ENCODE data around the gene TGFBI. TPM values are rescaled to one million over a fixed set of nuclear protein-coding genes. Genes with fewer than 3 reads are reported as not detected.

Gene TGFBI
- total RNA-seq, 1 experiment from 2014 or later: 142 TPM

DNA sequence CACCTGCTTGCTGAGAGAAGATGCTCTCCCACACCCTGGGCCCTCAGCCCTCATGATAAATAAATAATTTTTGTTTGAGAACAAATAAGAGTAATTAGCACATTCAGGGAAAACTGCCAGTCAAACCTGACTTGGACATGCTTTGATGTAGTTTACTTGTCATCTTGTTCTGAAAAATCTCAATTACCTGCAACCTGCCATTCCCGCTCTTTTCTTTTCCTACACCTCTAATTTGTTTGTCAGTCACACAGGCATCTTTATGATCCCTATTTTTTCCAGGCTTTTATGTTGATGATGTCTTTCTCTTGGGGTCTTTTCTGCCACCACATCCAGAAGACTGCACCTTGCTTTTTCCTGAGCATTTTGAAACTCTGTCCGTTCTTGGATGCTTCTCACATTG lies 28.6 kb upstream of the TGFBI start:
- intact Hi-C loops (cut with micrococcal nuclease; ENCODE audit: unreplicated experiment): no loop called here
- Mint-ChIP-seq H3K4me3 (ENCODE audit: unreplicated experiment) (no peak overlapping the region), H3K4me1 (ENCODE audit: low read depth, unreplicated experiment) (no peaks in the 10 kb centered on the region), H3K27me3 (ENCODE audit: insufficient read depth, unreplicated experiment) (no peaks in the 10 kb centered on the region), H3K27ac (ENCODE audit: unreplicated experiment) (no peak overlapping the region), H3K36me3 (ENCODE audit: insufficient read depth, unreplicated experiment) (no peaks in the 10 kb centered on the region), H3K9me3 (ENCODE audit: unreplicated experiment) (no peaks in the 10 kb centered on the region)
- TF ChIP-seq, protein P1, sequence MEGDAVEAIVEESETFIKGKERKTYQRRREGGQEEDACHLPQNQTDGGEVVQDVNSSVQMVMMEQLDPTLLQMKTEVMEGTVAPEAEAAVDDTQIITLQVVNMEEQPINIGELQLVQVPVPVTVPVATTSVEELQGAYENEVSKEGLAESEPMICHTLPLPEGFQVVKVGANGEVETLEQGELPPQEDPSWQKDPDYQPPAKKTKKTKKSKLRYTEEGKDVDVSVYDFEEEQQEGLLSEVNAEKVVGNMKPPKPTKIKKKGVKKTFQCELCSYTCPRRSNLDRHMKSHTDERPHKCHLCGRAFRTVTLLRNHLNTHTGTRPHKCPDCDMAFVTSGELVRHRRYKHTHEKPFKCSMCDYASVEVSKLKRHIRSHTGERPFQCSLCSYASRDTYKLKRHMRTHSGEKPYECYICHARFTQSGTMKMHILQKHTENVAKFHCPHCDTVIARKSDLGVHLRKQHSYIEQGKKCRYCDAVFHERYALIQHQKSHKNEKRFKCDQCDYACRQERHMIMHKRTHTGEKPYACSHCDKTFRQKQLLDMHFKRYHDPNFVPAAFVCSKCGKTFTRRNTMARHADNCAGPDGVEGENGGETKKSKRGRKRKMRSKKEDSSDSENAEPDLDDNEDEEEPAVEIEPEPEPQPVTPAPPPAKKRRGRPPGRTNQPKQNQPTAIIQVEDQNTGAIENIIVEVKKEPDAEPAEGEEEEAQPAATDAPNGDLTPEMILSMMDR (IDR thresholded peaks at IDR 0.05; ENCODE audit: insufficient read depth in 1 of 2, low read depth in 1 of 2, low read length in 1 of 2, severe bottlenecking in 1 of 2, unreplicated experiment in 1 of 2): no peak
- H3K27me3 ChIP-seq (replicated peaks; ENCODE audit: control insufficient read depth, insufficient read depth, low read length): no peaks in the 10 kb centered on the region
- no peak for DNase-seq
- CTCF ChIA-PET: no interaction called here
- H3K4me3 ChIP-seq (ENCODE audit: low read depth, low read length): no peak overlapping the region
- no peaks in the 10 kb centered on the region for H3K9me3 ChIP-seq
- BruUV-seq (replicated peaks): no TSS peak
- H3K4me1 ChIP-seq: no peaks in the 10 kb centered on the region
- POLR2A ChIA-PET: no interaction called here
- H3K36me3 ChIP-seq (ENCODE audit: control insufficient read depth, insufficient read depth, low read length): no peaks in the 10 kb centered on the region

- POLR2A ChIA-PET: no interaction called here
- H3K36me3 Mint-ChIP-seq (ENCODE audit: insufficient read depth, unreplicated experiment): no peaks in the 10 kb centered on the region
- CTCF ChIA-PET: no interaction called here
- intact Hi-C loops (cut with micrococcal nuclease; ENCODE audit: unreplicated experiment): no loop called here
- H3K9me3 ChIP-seq: no peaks in the 10 kb centered on the region
- H3K36me3 ChIP-seq (ENCODE audit: control insufficient read depth, insufficient read depth, low read length): no peaks in the 10 kb centered on the region
- H3K27ac Mint-ChIP-seq (ENCODE audit: unreplicated experiment): no peak overlapping the region
- H3K9me3 Mint-ChIP-seq (ENCODE audit: unreplicated experiment): no peaks in the 10 kb centered on the region
- H3K4me3 ChIP-seq (ENCODE audit: low read depth, low read length): no peak overlapping the region
- H3K4me3 Mint-ChIP-seq (ENCODE audit: unreplicated experiment): no peak overlapping the region
- TF ChIP-seq, protein P1 (IDR thresholded peaks at IDR 0.05; ENCODE audit: insufficient read depth in 1 of 2, low read depth in 1 of 2, low read length in 1 of 2, severe bottlenecking in 1 of 2, unreplicated experiment in 1 of 2): no peak
- no peaks in the 10 kb centered on the region for H3K4me1 Mint-ChIP-seq (ENCODE audit: low read depth, unreplicated experiment)
- no peaks in the 10 kb centered on the region for H3K27me3 Mint-ChIP-seq (ENCODE audit: insufficient read depth, unreplicated experiment)
- H3K27me3 ChIP-seq (replicated peaks; ENCODE audit: control insufficient read depth, insufficient read depth, low read length): no peaks in the 10 kb centered on the region
- DNase-seq: no peak
- no peaks in the 10 kb centered on the region for H3K4me1 ChIP-seq
- no TSS peak for BruUV-seq (replicated peaks)
Observed at GRCh38 chr5:136000932-136001331, 27.9 kb upstream of the TGFBI start.

DNA sequence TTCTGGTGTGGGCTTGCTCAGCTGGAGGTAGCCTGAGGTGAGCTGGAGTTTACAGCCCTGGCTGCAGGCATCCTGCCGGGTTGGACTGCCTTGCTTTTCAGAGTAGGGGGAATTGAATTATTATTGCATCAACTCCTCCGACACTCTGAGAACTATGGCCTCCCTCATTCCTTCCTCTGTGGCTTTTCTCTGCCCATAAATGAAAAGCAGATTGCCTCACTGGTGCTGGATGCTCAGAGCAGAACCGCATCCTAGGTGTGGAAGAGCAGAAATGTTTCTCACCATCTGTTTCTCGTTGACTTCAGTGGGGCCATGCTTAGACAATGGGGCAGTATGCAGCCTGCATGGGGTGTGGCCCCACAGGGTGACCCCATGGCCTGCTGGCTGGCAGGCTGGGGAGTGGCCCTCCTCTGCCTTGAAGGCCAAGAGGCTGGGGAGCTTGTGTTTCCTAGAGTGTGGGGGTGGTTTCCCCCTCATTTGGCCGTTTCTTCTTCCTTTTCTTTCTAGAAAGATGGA lies 27.3 kb upstream of the TGFBI start:
- Histone ChIP-seq H3K36me3 (ENCODE audit: control insufficient read depth, insufficient read depth, low read length) (no peaks in the 10 kb centered on the region), H3K4me1 (no peaks in the 10 kb centered on the region), H3K27me3 (replicated peaks; ENCODE audit: control insufficient read depth, insufficient read depth, low read length) (no peaks in the 10 kb centered on the region), H3K4me3 (ENCODE audit: low read depth, low read length) (no peak overlapping the region), H3K9me3 (no peaks in the 10 kb centered on the region)
- no peaks in the 10 kb centered on the region for H3K36me3 Mint-ChIP-seq (ENCODE audit: insufficient read depth, unreplicated experiment)
- H3K27ac Mint-ChIP-seq (ENCODE audit: unreplicated experiment): no peak overlapping the region
- ChIA-PET CTCF (no interaction called here), POLR2A (no interaction called here)
- no peaks in the 10 kb centered on the region for H3K9me3 Mint-ChIP-seq (ENCODE audit: unreplicated experiment)
- intact Hi-C loops (cut with micrococcal nuclease; ENCODE audit: unreplicated experiment): no loop called here
- no peak for DNase-seq
- no peaks in the 10 kb centered on the region for H3K4me1 Mint-ChIP-seq (ENCODE audit: low read depth, unreplicated experiment)
- H3K4me3 Mint-ChIP-seq (ENCODE audit: unreplicated experiment): no peak overlapping the region
- BruUV-seq (replicated peaks): no TSS peak
- TF ChIP-seq, protein P1 (IDR thresholded peaks at IDR 0.05; ENCODE audit: insufficient read depth in 1 of 2, low read depth in 1 of 2, low read length in 1 of 2, severe bottlenecking in 1 of 2, unreplicated experiment in 1 of 2): no peak
- no peaks in the 10 kb centered on the region for H3K27me3 Mint-ChIP-seq (ENCODE audit: insufficient read depth, unreplicated experiment)
